SHP77 (cell line): ENCODE results near the gene COL13A1.
A peak's percentile ranks its signal among the peaks of the same experiment; 100 is the strongest.

Experiments used
- DNase-seq, 2 experiments: peaks; one replicate each; lab custom pipeline; 2025; lab: John Stamatoyannopoulos, UW

Gene COL13A1

DNA sequence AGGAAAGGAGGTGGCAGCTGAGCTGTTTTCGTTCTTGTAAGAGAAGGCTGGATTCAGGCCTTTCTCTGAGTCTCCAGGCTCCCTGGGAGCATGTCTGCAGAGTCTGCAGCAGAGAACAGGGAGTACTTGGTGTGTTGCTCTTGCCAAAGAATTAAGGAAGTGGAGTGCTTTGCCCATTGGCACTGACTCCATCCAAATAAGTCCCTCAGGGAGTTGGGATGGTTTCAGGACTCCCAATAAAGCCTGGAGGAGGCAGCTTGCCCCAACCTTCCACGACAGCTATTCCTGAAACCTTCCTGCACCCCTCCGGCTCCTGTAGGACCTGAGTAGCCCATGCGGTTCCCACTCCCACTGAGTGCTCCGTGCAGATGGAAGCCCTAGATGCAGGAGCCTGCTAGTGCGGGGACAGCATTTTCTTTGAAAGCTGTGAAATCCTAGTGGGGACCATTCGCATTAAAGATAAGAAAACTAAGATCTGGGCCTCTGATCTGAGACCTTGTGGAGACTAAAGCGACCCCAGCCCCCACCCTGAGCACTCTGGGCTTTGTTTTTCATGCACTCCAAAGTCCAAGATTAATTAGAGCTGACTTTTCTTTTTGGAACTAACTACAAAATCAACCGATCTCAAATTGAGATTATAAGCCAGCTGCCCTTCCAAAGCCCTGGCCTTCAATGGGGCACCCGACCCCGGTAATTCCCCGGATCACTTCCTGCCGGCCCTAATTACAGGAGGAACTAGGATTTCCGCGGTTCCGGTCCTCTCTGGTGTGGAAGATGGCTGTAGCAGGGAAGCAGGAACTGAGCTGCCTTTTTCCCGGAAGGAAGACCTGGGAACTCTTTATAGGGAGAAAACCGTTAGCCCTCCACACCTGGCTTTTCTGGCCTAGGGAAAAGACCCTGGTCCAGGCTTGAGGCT lies 110.2 kb downstream of the COL13A1 start:
- no peak for DNase-seq

DNA sequence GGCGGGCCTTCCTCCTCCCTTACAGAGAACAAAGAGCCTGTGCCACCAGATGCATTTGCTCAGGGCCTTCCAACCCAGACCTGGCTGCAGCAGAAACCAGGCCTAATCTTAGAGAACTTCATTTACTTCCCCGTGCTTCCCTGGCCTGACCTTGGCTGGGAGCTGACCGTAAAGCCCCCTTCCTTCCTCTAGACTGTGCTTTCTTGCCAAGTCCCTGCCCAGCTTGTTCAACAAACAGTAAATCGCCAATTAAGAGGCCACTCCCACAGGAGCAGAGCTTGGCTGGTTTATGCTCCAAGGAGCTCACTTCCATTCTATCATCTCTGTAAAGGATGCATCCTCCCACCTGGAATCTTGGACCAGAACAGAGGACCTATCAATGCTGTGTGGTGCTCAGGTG lies 110.9 kb downstream of the COL13A1 start:
- DNase-seq = no peak

DNA sequence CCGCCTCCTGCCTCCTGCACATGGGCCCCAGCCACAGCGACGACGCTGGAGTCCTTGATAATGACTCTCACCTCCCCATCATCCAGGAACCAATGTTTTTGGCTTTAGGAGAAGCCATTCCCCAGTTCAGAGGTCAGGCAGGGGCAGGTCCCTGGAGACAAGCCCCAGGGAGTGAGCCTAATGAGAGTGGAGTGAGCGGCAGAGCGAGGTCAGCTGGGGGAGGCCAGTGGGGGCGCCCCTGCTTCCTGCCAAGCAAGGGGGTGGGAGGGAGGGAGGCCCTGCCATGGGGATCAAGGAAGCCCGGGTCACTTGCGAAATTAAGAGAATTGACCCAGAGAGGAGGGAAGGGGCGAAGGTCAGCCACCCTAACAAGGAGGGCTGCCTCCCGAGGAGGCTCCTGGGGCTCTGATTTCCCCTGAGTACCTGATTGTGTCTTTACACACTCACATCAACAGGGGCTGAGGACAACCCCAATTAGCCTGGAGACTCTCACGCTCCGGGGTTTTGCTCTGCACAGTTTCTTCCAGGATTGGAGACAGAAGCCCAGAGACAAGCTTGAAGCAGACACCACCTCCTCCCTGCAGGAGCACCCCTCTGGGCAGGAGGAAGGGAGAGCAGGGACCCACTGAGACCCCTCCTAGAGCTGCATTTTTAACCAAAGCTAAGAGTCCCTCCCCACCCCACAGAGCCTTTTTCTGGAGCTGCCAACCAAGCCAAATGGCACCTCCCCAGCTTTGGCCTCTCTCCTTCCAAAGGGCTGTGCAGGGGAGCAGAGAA lies 112.1 kb downstream of the COL13A1 start:
- DNase-seq = no peak

DNA sequence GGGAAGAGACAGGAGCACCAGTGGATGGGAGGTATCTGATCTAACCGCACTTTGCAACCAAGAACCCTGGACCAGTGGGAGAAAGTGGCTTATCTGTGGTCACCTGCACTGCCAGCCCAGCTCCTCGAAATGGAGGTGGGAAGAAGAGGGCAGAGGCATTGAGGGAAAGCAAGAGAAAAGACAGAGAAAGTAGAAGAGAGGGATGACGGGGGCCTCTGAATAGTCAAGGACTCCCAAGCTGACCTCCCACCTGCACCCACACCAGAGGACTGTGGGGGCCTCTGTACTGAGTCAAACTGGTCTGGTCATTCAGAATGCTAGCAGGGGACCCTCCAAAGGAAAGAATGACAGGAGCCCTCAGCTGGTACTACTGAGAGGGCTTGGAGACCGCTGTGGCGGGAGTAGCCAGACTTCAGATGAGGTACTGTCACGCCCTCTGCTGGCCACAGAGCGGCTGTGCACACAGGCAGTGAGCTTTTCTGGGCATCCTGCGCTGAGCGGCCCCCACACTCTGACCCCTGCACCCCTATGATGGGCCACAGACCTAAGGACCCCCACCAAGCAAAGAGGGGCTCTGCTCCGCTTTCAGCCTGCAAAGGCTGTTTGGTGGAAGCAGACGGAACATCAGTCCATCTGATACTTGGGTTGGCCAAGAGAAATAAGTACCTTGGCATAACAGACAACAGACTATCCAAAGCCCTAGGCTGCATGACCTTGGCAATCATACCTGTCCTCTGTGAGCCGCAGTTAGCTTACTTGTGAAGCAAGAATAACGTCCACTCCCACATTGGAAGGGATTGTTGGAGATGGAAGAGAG lies 112.9 kb downstream of the COL13A1 start:
- DNase-seq = peak; percentile 1 to 18

DNA sequence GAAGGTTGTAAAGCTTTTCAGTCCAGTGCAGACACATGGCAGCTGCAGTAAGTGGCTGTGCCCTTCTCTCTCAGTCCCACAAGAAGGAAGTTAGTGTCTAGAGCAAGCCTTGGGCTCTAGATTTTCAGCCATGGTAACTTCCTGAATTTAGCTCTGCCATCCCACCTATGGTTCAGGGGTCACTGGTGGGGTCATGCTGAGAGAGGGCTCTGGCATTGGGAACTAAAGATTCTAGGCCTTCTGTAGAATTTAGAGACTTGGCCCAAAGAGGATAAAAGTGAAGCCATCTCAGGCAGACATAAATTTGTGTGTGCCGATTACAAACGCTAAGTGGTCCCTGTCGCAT lies 113.5 kb downstream of the COL13A1 start:
- DNase-seq = no peak

DNA sequence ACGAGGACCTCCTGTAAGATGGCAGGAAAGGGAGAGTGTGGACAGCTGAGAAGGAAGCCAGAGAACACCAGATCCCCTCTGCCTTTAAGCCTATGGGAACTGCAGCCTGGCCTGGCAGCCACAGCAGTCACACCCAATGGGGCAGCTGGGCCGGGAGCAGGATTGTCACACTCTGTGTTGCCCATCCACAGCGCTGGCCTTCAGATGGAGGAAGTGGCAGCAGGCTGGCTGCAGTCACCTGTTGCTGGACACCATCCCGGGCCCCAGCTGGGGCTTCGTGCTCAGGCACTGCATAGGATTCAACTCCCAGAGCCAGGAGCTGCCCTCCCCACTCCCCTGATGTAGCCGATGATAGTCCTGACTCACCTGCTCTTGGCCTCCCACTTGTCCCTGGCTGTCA lies 114.4 kb downstream of the COL13A1 start:
- no peak for DNase-seq

DNA sequence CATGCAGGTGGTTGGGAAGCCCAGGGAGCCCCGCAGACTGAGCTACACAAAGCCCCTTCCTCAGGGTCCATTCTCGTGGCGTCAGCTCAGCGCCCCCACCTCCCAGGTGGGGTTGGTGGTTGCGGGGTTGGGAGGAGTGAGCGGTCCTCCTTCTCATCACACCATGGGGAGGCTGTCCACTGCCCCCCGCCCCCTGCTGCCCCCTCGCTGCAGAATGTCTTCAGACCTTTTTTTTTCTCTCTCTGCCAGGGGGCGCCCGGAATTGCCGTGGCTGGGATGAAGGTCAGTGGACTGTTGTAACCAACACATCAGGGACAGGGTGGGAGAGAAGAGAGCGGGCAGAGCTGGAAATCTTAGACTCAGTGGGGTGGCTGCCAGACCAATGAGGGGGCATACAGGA lies 116.3 kb downstream of the COL13A1 start:
- no peak for DNase-seq

DNA sequence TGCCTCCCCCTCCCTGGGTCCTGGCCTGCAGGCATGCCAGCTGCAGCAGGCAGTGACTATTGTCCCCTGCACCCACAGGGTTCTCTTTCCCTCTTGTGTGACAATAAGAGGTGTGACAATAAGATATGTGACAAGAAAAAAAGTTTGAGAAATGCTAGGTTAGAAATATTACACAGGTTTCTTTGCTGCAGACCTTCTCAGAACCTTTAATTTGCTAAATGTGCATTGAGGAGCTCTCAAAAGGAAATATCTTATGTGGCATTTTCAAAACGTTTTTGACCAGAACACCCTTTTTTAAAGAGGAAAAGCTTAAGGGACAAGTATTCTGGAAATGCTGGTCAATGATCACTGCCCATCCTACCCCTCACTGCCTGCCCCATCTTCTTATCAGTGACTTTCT lies 117.5 kb downstream of the COL13A1 start:
- DNase-seq = no peak

DNA sequence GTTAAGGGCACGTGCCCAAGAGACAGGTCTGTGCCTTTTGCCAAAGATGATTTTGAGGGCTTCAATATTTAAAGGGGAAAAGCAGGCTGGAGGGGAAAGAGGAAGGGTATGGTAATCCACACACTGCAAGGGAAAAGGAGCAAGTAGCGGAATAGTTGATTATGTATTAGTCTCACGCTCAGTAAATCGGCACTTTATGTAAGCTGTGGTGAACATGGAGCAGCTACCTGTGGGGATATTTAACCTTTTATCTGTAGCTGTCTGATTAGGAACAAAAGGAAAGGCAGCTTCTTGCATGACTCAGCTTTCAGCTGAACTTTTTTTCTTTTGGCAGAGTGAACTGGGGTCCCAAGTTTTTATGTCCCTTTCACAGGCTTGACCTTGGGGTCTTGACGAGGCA lies 123.4 kb downstream of the COL13A1 start:
- no peak for DNase-seq

DNA sequence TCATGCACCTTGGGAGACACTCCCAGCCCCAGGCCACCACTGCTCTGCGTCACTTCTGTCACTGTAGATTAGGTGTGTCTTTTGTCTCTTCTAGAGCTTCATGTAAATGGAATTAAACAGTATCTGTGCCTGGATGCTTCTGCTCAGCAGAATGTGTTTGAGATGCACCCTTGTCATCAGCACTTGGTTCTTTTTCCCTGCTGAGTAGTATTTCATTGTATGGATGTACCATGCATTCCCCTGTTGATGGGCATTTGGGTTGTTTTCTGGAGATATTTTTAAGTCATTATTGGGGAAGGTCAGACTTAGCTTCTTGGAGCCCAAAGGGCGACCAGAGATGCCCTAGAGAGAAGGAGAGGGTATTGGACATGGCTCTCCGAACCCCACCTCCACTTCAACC lies 126.6 kb downstream of the COL13A1 start:
- no peak for DNase-seq

DNA sequence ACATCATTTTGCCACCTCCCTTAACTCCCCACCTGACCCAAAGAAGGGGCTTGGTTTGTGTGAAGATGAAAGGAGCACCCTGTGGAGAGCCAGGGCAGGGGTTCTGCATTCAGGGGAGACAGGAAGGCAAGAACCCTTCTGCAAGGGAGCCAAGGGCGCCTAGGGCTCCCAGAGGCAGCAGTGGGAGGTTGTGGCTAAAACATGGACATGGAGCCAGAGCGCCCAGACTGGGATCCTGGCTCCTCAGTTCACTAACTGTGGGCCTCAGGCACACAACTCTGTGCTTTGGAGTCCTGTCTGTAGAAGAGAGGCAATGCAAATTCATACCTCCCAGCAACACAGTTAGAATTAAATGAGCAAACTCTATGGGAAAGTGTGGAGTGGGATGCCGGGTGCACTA lies 127.9 kb downstream of the COL13A1 start:
- no peak for DNase-seq

DNA sequence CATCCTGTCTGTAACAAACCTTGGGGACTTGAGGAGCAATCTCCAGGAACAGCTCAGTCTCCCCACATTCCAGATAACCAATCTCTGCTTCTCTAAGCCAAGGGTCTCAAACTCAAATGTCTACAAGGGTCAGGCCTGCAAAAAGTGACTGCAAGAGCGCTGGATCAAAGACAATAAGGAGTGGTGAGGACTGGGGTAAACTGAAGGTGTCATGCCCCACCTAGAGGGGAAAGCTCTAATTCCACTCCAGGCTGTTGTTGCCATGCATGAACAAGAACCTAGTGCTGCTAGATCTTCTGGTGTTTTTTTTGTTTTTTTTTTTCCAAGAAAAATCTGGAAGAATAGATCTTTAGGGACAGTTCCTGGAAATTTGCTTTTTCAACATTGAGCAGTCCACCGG lies 133.1 kb downstream of the COL13A1 start:
- no peak for DNase-seq

DNA sequence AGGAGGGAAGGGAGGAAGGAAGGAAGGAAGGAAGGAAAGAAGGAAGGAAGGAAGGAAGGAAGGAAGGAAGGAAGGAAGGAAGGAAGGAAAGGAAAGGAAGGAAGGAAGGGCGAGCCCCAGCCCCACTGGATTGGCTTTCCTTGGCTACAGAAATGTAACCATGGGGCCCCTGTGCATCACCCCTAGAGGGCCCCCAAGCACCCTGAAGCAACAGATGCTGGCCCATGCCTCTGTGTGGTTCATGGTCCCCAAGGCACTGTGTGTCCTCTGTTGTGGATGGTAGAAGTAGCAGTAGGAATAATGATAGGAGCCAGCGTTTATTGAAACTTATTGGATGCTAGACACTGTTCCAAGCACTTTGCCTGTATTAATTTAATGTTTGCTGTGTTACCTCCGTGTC lies 134.4 kb downstream of the COL13A1 start:
- DNase-seq = no peak

DNA sequence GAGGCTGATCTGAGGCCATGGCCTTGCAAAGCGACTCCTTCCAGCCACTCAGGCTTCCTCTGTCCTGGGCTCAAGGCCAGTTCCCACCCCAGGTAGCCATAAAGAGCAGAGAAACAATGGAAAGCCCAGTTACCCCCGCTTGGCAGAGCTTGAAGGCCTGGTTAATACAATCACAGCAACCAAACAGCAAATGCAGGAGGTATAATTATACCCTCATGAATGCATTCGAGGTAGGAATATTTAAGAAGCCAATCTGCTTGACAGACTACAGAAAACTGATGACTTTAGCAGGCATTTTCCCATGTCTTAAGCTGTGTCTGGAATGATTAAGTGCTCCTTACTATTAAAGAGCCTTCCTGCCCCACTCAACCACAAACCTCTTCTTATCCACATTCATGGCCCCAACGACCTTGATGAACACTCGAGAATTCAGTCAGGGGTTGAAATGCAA lies 136.9 kb downstream of the COL13A1 start:
- no peak for DNase-seq

DNA sequence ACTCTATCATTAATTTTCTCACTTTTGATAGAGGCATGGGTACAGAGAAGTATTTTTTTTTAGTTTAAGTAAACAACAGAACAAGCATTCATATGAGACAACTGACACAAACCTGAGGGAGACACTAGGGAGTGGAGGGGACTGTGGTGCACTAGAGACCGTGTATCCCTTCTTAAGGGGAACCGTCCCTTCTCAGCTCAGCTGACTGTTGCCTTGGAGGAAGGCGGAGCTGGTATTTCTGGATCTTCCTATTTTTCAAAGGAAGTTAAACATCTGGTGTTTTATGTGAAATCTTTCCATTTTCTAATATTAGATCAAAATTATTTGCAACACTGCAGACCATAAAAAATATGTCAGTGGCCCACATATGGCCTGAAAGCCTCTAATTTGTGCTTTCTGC lies 137.4 kb downstream of the COL13A1 start:
- no peak for DNase-seq

DNA sequence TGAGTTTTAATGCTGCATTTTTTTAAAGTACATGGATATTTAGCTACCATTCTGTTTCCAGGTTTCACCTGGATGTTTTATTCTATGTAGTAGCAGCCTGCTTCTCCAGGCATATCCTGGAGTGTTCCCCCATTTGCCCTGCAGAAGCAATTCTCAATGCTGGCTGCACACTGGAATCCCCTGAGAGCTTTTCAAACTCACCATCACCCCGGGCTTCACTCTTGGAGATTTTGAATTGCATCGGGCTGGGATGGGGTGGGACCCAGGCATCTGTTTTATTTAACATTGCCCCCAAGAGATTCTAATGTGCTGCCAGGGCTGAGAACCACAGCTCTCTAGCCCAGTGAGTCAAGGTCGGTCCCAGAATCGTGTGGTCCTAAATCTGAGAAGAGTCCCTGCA lies 137.8 kb downstream of the COL13A1 start:
- DNase-seq = no peak

DNA sequence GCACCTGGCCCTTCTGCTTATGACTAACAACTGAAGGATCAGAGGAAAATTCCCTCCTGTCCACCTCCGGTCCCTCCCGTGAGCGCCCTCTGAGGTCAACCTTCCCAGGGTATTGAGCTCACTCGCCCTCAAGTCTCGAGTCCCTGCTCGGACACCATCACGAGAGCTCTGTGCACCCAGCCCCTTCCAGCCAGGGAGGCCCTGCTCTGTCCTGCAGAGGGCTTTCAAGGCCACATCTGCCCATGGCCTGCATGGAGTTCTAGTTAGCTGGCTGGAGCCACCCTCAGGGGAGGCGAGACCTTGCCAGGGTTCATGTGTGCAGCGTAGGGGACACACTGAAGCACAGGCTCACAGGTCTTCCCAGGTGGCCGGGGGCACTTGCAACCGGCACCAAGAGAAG lies 140.0 kb downstream of the COL13A1 start:
- no peak for DNase-seq

DNA sequence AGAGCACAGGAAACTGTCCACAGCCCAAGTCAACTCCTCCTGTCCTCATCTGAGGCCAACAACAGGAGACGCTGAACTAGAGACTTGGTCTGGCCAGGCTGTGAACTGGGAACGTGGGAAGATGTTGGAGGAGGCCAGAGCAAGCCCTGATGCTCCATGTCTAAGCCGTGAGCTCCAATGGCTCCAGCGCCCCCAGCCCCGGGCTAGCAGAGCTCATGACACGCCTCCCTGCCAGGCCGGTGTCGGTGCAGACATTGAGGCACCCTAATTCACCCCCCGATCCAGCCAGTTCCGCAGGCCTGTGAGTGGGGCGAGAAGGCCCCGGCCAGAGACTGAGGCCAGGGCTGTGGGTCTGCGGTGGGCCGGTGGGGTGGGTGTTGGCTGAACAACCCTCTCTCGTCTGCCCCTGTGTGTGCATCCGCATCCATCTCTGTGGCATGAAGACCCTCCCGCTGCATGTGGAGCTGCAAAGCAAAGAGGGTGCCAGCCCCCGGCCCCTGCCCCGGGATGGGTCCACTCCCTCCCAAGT lies 141.7 kb downstream of the COL13A1 start:
- no peak for DNase-seq

DNA sequence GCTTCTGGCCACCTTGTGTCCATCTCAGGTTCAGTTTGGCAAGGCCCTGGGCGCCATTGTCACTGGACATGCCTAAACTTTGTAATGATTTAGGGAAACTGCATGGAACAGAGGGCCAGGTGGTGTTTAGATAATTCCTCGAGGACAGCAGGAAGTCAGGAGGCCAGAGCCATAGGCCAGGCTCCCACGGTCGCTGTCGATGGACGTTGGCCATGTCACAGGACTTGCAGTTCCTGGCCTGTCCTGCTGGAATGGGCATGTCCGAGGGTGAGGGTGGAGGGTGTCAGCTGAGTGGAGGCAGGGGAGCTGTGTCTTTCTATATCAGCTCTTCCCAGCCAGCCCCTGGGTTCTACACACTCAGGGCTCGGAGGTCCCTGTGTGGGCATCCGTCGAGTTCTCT lies 143.1 kb downstream of the COL13A1 start:
- no peak for DNase-seq

DNA sequence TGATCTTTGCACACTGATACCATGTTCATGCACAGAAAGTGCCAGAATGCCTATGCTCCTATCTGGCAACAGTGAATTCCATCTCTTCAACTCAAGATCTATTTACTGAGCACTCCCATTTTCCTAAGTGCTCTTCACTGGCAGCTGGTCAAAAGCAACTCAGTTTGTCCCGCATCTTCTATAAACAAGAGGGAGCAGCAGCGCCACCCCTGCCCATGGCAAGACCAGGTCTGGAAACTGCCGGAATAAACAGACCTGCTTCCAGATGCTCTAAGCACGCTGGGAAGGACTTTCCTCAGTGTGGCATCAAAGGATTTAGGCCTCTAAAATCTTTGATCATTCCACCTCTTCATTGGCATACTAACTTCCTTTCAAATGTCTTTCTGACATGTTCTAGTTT lies 146.6 kb downstream of the COL13A1 start:
- no peak for DNase-seq

DNA sequence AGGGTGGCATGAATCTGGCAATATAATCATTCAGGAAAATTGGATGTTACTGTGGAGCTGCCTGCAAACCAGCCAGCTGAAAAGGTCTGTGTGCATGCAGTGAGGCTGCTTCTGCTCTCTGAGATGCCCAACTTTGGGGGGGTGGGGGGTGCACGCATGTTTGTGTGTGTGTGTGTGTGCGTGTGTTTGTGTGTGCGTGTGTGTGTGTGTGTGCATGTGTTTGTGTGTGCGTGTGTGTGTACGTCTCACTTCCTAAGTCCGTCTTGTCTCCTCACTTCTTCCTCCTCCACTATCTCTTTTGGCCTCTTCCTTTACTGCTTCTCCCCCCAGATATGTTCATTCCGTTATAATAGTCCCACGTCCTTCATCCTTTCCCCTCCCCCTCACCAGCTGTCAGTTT lies 148.1 kb downstream of the COL13A1 start:
- DNase-seq = no peak

DNA sequence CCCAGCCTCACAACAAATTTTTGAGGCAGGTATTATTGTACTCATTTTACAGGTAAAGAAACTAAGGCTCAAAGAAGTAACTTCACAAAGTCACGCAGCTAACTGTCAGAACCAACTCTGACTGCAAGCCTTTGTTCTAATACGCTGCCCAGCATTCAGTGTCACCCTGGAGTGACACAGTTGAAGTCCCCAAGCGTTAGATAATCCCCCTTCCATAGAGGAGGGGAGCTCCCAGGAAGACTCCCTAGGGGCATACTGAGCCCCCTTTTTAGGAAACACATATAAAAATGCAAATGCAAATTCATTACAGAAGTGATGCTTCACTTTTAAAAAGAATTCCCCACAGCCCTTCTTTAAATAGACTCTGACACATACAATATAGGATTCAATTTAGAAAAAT lies 150.0 kb downstream of the COL13A1 start:
- no peak for DNase-seq
